Fibroblast of the conjunctiva (primary cell): Measurements from ENCODE around the gene ZSWIM3.
A peak's percentile ranks its signal among the peaks of the same experiment; 100 is the strongest.
"Not testable (repeated sequence)": the region's sequence is repeated elsewhere in the genome, so short reads cannot be mapped to it uniquely, and the experiment has no call there.

ENCODE experiments used
- DNase-seq: peaks from one replicate; pipeline ENCODE4 v3.0.0-alpha.2; 2010; ENCODE audit warnings: low read depth

ZSWIM3 gene

GRCh38 chr20:45861221-45862075, 4.0 kb downstream of the ZSWIM3 start:
- no peak for DNase-seq

- no peak for DNase-seq
Measured at GRCh38 chr20:45863543-45864470, 6.4 kb downstream of the ZSWIM3 start.

GRCh38 chr20:45866454-45866853, 9.0 kb downstream of the ZSWIM3 start:
- no peak for DNase-seq

- DNase-seq: no peak
Measured at GRCh38 chr20:45867136-45867818, 9.9 kb downstream of the ZSWIM3 start.

- no peak for DNase-seq
Measured at GRCh38 chr20:45867819-45868176, 10.4 kb downstream of the ZSWIM3 start.

GRCh38 chr20:45872626-45873025, 15.2 kb downstream of the ZSWIM3 start:
- DNase-seq: no peak

- DNase-seq: no peak
Measured at GRCh38 chr20:45873409-45874103, 16.1 kb downstream of the ZSWIM3 start.

- not testable (repeated sequence) for DNase-seq
Measured at GRCh38 chr20:45874104-45874481, 16.7 kb downstream of the ZSWIM3 start.

- no peak for DNase-seq
Measured at GRCh38 chr20:45874576-45874975, 17.2 kb downstream of the ZSWIM3 start.

- DNase-seq: no peak
Measured at GRCh38 chr20:45878076-45878761, 20.8 kb downstream of the ZSWIM3 start.

- DNase-seq: peak; percentile 98
Measured at GRCh38 chr20:45880988-45881788, 23.8 kb downstream of the ZSWIM3 start, which contains the start of gene ZSWIM1. Gene ZSWIM1, plus strand, starts transcription at chr20:45881227. Its CDS starts 1,366 bp downstream, at chr20:45882593.

- no peak for DNase-seq
Measured at GRCh38 chr20:45882469-45883099, 25.2 kb downstream of the ZSWIM3 start.

GRCh38 chr20:45883100-45883469, 25.7 kb downstream of the ZSWIM3 start:
- no peak for DNase-seq

- DNase-seq: no peak
Measured at GRCh38 chr20:45886590-45887345, 29.4 kb downstream of the ZSWIM3 start.

GRCh38 chr20:45887346-45887715, 29.9 kb downstream of the ZSWIM3 start, which contains the start of gene SPATA25:
Gene SPATA25, minus strand, starts transcription at chr20:45887622. Its CDS starts 32 bp downstream, at chr20:45887590.
- no peak for DNase-seq

- no peak for DNase-seq
Measured at GRCh38 chr20:45888681-45889080, 31.3 kb downstream of the ZSWIM3 start.

GRCh38 chr20:45890077-45890984, 32.9 kb downstream of the ZSWIM3 start:
- DNase-seq: peak; percentile 79
